GM19468 (cell line): Measurements from ENCODE around the gene LMX1B.

Source experiments
- ATAC-seq: cut with Tn5 transposase; IDR thresholded peaks from one replicate; pipeline ENCODE4 v1.9.1; 2021; ENCODE audit warnings: mild to moderate bottlenecking, moderate library complexity, moderate number of reproducible peaks; ENCODE audit not compliant: unreplicated experiment; ENCODE audit errors: extremely low read depth

The LMX1B gene

DNA sequence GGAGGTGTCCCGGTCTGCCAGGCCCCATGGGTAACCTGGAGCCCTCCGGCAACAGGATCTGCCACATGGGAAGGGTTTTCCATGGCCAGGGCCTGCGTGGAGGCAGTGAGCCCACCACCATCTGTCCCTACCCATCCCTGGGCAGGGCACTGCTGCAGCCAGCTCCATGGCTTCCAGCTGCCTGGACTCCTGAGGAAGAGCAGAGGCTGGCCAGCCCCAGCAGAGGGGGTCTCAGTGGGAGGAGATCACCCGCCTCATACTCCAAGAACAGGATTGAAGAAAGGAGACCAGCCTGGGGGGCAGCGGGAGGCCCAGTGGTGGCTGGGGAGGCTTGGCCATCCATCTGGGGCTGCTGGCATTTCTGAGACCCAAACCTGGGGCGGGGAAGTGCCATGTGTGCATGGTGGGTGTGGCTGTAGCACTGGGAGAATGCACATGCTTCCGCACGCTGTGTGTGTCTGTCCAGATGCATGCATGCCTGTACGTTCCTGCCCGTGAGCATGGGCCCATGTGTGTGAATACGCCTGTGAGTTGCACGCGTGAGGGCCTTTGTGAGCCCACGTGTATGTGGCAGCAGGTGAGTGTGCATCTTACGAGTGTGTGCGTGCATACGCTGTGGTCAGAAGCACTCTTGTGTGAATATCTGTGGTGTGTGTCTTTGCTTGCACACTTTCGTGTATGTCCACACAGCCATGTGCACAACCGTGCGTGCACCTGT is 78.5 kb downstream of the LMX1B start:
- ATAC-seq: no peak

DNA sequence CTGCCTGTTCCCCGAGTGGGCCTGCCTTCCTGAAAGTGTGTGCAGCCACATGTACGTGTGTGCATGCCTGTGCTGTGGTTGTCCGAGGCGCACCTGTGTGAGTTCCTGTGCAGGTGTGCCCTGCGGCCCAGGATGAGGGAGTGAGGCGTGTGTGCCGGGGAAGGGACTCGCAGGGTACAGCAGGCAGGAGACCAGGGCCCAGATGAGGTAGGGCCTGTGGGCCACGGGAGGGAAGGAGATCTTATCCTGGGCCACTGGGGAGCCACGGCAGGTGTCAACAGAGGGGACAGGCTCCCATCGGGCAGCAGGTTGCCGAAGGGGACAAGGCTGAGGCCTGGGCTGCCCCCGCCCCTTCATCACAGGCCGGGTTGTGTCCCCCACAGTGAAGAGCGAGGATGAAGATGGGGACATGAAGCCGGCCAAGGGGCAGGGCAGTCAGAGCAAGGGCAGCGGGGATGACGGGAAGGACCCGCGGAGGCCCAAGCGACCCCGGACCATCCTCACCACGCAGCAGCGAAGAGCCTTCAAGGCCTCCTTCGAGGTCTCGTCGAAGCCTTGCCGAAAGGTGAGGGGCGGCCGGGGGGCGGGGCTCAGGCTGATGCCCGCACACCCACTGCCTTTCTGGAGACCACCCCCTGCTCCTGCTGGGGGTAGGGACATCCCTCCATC is 79.2 kb downstream of the LMX1B start:
- ATAC-seq: no peak

DNA sequence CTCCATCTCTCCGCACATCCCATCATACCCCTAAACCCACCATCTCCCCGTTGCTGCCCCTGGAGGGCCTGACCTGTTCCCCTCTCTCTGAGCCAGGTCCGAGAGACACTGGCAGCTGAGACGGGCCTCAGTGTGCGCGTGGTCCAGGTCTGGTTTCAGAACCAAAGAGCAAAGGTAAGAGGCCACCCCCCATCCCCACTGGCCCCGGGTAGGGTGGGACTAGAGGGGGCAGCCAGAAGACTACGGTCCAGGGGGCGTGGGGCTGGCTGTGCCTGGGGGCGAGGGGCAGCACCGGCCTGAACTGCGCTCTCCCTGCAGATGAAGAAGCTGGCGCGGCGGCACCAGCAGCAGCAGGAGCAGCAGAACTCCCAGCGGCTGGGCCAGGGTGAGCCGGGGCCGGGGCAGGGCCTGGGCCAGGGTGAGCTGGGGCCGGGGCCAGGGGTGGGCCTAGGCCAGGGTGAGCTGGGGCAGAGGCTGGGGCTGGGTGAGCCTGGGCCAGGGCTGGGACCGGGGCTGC is 79.8 kb downstream of the LMX1B start:
- ATAC-seq: no peak

DNA sequence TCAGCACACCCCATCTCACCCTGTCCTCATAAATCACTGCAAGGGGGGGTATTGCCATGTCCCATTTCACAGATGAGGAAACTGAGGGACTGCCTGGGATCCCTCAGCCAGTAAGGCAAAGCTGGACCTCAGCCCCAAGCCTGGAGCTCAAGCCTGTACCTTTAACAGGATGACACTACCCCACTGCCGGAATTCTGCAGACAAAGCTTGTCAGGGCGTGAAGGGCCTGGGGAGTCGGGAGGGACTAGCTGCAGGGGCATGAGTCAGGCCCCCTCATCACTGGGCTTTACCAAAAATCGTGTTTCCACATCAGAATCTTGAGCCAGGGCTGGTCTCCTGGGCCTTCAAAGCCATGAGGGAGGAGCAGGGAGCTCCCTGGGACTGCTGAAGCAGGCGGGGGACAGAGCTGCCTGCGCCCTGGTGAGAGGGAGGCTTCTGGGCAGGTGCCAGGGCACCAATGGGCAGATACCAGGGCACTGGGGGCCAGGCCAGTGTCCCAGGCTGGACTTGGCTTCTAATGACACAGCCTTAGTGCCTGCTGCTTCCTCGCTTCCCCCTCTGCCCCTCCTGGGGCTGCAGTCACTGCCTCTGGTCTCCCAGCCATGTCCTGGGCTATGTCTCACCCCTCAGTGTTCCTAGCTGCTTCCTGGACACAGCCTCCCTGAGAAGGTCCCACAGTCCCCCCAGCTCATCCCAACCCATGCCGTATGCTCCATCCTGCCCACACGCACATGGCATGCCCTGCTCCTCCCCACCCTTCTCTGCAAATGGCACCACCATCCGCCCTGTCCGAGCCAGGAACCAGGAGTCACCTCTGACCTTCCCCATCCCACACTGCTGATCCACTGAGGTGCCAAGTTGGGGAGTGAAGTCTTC is 80.7 kb downstream of the LMX1B start:
- no peak for ATAC-seq

DNA sequence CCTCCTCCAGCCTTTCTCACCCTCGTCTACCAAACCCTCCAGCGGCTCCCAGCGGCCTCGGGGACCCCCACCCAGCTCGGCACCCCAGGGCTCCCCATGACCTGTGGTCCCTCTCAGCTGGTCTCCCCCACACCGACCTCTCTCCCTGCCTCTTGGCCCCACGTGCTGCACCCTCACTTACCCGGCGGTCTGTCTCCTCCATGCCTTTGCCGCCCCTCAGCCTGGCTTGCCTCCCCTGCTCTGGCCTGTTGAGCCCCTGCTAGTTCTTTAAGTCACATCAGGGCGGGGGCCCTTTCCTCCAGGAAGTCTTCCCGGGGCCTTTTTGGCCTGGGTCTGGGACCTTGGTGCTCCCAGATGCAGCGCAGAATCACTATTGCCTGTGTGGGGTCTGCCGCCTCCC is 81.5 kb downstream of the LMX1B start:
- no peak for ATAC-seq

DNA sequence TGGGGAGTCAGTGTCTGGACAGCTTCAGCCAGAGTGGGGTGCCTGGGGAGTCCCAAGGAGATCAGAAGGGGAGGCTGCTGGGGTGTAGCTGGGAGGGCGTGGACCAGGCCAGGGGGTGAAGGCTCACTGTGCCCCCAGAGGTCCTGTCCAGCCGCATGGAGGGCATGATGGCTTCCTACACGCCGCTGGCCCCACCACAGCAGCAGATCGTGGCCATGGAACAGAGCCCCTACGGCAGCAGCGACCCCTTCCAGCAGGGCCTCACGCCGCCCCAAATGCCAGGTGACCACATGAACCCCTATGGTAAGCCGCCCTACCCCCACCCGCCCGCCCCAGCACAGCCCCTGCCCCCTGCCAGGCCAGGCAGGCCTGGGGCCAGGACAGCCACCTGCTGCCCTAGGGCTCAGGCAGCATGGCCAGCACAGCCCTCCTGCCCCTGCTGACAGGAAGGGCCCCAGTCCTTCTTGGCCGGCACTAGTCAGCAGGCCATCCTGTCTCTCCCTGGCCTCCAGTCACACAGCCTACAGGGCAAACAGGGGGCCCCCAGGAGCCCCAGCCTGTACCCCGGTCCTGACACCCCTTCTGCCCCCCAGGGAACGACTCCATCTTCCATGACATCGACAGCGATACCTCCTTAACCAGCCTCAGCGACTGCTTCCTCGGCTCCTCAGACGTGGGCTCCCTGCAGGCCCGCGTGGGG is 82.1 kb downstream of the LMX1B start:
- ATAC-seq: no peak

DNA sequence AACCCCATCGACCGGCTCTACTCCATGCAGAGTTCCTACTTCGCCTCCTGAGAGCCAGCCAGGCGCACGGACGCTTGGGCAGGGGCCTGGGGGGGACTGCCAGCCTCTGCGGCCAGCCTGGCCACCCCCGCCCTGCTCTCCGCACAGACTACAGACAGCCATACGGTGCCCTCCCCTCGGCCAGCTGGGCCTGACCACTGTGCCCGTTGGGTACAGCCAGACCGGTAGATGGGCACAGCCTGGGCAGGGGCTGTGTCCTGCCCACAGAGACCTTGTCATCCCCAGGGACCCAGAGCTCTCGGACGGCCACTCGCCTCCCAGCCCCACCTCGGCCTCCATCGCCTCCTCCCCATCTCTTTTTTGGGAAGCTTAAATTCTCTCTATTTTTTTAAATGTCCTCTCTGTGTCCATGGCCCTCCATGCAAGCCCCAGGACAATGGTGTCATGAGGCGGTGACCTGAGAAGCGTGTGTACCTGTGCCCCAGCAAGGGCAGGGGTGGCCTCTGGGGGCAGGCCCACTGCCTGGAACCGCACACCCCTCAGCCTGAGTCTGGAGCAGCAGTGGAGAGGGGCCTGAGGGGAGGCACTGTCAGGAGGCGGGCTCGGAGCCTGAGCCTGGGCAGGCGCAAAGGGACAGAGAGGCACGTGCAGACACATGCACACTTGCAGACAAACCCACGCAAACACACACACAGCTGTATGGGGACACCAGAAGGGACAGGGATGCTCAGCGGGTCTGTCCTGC is 82.8 kb downstream of the LMX1B start:
- ATAC-seq: no peak

DNA sequence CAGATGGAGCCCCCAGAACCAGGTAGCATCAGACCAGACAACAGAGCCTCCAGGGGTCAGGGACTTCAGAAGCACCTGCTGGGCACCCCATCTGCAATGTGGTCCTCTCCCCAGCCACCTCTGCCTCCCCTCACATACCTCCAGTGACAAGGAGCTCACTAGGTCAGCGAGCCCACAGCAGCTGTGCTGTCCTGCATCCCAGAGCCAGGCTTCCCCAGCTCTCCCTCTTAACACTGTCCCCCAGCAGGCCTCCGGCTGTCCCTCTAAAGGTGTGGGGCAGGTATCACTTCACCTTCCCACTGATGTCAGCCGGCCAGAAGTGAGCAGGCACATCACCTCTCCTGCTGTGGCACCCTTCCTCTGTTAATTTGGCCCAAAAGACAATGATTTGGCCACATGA is 83.6 kb downstream of the LMX1B start:
- no peak for ATAC-seq

DNA sequence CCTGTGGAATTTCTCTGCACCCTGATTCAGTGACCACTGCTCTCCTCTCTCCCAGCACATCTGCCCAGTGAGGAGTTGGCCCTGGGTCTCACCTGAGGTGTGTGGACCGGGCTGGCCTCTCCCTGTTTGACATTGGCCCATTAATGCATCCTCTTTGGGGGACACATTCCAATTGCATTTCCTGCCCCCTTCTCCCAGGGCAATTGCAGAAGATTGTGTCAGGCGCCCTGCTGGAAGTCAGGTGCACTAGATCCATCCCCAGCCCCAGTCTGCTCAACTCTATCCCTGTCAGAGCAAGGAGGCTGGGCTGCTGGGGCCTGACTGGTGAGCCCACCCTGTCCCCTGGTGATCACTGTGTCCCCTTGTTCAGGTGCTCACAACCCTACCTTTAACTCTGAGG is 84.5 kb downstream of the LMX1B start:
- no peak for ATAC-seq

DNA sequence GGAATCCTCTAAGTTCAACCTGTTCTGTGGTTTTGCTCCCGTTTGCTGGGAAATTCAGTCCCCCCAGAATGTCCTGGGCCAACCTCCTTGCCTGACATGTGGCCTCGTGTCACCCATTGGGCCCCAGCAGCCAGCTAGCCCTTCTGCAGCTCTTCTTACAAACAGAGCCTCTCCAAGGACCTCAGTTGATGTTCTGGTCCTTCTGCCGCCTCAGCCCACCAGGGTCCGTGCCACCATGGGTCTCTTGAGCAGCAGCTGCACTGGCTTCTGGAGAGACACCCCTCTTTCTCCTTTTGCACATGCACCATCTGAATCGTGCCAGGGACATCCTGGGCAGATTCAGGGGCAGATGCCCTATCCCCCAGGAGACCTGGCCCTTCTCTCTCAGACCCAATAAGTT is 85.0 kb downstream of the LMX1B start:
- ATAC-seq: no peak

DNA sequence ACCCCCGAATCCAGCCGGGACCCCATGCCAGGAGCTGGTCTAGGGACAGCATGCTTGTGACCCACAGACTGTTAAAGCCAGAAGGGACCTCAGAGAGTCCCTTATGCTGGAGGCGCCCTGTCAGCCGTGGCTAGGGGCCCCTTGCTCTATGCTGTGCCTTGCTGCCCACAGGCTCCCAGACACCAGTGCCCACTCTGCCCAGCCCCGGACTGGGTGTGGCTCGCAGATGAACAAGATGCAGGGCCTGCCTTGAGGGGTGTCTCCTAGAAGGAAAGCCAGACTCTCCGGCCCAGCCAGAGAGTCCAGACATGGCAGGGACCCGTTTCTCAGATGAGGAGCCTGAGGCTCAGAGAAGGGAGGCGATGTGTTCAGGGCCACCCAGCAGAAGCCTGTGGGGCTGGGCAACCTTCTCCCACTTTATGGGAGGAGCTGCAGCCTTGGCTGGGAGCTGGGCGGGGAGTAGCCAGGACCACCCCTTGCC is 85.7 kb downstream of the LMX1B start:
- no peak for ATAC-seq

DNA sequence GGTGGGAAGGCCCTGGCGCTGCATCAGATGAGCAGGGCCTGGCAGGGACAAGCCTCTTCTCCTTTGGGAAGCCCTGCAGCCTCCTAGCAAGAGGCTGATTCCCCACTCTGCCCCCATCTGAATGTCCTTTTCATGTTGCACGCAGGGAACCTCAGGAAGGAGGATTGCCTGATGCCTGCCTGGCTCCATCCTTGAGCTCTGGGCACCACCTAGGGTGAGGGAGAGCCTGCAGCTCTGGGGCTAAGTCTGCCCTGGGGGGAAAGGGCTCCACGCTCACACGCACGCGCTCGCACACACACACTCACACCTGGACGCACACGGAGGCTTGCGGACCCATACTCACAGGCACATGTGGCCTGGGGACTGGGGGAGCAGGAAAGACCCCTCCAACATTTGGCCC is 86.6 kb downstream of the LMX1B start:
- no peak for ATAC-seq

DNA sequence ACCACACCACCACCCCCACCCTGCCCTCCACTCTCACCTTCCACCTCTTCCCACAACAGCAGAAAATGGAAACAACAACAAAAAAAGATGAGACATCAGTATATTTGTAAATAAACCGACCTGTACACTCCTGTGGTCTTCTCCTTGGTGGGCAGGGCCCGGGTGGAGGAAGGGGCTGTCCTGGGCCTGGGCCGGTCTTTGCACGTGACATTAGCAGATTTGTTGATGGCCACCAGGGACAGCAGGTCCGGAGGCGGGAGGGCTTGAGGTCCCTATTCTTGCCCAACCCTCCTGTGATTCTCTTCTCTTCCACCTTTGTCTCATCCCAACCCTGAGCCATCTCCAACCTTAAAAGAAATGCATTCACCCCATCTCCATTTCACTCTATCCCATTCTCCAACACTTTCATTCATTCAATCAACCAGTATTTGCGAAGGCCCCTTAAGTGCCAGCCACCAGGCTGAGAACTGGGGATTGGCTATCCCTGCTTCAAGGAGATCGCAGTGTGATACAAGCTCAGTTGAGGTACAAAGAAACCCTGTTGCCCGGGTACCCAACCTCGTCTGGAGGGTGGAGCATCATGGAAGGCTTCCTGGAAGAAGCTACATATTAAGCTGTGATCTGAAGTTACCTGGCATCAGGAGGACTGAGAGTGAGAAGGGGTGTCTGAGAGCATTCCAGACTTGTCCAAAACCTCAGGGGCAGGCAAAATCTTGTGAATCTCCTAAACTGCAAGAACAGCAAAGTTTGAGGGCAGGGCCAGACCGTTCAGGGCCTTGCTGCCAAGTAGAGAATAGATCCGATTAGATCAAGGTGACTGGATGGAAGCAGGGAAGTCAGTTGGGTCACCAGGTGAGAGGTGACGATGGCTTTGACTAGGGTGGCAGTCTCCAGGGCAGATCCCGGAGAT is 87.4 kb downstream of the LMX1B start:
- ATAC-seq: no peak

DNA sequence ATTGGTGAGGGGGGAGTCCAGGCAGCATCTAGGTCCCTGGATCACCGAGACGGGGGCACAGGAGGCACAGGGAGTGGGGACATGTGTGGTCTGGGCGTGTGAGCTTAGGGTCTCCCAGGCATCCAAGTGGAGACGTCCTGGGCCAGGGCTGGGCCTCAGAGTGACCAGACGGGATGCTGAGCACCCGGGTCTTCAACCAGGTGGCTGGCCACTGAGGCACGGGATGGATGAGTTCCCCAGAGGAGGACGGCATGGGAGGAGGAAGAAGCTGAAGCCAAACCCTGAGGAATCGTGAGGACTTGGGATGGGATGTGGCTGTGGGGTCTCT is 88.0 kb downstream of the LMX1B start:
- ATAC-seq: no peak

DNA sequence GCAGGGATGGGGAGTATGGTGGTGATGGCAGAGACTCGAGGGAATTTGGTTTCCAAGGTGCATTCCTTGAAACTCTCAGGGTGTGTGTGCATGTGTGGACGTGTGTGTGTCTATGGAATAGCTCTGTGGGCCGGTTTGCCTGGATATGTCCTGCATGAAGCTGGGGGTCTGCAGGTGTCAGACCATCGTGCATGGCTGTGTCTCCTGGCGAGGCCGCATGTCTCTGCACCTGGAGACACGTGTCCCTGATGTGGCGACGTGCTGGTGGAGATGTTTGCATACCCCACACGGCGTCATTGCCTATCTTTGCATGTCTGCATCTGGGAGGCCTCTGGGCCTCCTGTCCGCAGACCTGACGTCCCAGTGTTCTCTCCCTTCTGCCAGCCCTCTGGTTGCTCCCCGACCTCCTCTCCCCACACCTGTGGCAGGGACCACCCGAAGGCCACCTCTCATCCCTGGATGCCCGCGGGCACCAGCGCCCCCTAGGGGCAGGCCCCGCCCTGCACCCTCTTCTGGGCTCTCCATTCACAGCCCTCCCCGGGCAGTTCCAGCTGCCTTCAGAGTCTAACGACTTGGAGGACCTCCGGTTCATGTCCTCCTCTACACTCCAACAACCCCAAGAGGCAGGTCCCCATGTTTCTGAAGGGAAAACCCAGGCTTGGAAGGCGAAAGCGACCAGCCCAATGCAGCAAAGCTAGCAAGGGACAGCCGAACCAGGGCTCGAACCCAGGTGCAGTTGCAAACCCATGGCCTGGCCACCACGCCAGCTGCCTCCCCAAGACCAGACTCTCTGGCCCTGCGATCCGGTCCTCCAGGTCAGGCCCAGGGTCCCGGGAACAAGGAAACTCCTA is 88.6 kb downstream of the LMX1B start:
- ATAC-seq: no peak

DNA sequence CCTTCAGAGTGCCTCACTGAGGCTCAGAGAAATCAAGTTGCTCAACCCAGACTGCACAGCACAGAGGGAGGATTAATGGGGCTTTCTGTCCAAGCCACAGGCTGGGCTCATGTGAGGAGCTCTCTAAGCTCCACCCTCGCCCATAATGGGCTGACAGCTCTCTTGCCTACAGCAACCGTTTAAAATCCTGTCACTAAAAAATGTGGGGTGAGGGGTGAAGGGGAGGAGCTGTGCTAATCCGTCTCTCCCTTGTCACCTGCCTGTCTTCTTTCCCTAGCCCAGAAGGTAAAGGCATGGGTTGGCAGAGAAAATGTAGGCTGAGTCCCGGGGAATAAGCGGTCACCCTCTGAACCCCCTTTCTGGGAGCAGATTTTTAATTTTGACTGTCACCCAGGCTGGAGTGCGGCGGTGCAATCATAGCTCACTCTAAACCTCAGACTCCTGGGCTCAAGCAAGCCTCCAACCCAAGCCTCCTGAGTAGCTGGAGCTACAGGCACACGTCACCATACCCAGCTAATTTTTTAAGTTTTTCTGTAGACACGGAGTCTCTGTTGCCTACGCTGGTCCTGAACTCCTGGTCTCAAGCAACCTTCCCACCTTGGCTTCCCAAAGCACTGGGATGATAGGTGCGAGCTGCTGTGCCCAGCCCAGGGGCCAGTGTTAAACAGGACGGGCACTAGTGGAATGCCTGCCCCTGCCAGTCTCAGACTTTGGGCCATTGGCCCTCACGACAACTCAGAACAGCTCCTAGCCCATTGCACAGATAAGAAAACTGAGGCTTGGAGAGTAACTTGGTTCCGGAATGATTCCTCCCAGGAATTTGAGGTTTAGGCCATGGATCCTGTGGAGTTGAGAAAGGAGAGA is 89.5 kb downstream of the LMX1B start:
- ATAC-seq: no peak

DNA sequence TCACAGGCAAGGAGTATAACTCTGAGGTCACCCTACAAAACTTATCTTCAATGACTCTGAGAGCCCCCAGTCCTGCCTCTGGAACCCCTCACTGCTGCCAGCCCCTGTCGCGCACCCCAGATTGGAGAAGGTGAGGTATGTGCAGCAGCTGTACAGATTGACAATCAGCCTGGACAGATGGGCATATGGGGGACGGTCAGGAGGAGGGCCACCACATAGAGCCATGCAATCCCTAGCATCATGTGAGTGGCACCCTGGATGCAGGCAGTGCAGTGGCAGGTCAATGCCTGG is 90.1 kb downstream of the LMX1B start:
- no peak for ATAC-seq
